GM18858 (cell line): ENCODE data around the gene FCHO1.

Experiments used
- ATAC-seq: cut with Tn5 transposase; IDR thresholded peaks from one replicate; pipeline ENCODE4 v1.9.1; 2021; ENCODE audit not compliant: unreplicated experiment

FCHO1 gene

DNA sequence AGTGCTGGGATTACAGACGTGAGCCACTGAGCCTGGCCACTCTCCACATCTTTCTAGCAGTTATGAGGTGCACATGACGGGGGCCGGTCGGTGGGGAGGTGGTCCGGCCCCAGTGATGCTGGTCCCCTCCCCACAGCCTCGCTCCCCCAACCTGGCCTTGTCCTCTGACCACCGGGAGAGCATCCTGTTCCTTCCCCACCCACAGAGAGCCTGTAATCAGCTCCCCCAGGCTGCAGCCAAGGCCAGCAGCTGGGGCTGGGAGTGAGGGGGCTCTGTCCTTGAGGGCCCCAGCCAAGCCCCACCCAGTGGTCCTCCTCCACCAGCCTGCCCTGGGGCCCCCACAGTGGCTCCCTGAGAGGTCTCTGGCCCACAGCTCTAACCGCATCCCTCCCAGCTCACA is 73.1 kb downstream of the FCHO1 start:
- ATAC-seq = no peak

DNA sequence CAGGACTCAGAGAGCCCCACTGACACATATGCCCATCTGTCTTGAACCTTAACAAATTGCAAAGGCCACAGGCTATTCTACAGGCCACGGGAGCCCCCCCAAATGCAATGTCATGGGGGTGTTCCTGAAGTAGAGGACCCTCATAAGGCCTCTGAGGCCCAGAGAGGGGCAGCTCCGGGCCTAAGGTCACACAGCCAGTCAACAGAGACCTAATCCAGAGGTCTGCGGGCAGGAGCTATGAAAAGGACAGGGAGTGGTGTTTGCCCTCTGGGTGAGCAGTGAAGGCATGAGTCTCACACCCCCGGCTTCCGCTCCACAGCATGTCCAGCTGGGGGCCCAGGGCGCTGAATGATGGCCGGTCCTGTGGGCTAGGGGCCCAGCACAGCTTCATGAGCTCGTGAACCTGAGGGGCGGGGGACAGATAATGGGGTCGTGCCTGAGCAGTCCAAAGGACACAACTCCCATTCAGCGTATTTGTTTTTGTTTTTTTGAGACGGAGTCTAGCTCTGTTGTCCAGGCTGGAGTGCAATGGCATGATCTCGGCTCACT is 75.3 kb downstream of the FCHO1 start:
- ATAC-seq = no peak

DNA sequence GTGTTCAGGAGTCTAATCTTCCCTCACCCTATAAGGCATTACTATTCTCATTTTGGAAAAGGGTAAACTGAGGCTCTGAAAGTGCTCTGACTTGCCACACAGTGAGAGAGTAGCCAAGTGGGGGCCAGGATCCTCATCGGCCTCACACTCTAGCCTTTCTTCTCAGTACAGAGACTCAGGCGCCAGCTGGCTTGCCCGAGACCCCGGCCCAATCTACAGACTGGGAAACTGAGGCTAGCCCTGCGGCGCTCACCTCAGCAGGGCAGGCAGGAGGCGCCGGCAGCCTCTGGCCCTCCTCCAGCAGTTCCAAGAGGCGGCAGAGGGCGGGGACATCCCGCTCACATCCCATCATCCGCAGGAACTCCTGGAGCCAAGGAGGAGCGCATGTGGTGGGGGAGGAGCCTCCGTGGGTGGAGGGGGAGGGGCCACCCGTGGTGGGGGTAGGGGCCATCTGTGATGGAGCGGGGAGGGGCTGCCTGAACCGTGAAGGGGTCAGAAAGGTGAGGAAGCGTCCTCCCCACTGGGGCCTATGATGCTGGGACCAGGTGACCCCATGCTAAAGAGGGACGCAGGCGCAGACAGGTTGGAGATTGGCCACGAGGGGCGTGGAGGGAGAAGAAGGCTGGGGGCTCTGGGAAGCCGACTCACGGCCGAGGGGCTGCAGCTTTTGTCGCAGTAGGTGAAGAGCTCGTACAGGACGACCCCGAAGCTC is 78.7 kb downstream of the FCHO1 start:
- ATAC-seq = no peak

DNA sequence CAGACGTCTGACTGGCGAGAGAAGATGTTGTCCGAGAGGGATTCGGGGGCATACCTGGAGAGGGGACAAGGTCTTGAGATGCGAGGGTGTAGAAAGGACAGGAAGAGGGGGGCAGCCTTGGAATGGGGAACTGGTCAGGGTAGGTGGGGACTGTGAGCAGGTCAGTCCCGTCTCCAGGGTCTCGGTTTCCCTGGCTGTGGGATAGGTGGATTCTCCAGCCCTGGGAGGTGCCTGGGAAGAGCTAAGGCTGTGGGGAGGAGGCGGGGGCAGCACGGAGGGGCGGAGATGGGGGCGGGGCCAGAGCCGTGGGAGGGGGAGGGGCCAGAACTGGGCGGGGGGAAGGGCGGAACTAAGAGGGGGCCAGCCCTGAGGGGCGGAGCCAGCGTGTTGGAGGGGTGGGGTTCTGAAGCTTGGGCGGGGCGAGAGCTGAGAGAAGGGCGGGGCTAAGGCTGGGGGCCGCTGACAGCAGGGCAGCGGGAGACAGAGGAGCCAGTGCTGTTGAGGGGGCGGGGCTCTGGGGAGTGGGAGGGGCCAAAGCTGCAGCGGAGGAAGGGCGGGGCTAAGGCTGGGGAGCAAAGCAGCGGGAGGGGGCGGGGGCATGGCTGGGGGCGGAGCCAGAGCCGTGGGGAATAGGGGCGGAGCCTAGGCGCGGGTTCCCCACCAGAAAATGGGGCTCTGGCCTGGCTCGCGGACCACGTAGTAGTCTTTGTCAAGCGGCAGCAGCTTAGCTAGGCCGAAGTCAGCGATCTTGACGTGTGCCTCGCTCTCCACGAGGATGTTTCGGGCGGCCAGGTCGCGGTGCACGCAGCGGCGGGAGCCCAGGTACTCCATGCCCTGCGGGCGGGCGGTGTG is 79.5 kb downstream of the FCHO1 start:
- ATAC-seq = no peak

DNA sequence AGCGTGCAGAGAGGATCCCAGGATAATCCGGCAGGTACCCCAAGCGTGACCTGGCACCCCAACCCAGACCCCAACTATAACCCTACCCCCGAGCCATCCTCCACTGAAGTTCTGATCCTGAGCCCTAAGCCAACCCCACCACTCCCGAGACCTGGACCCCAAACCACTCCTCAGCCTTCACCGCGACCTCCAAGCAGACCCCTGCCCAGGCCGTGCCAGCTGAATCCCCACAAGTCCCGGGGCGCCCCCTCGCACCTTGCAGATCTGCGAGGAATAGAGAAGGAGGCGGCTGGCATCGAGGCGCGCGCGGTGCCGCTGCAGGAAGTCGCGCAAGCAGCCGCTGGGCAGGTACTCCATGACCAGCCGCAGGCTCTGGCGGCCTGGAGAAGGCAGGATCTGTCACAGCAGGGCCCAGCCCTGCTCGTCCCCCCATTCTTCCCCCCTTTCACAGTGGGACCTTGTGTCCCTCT is 80.2 kb downstream of the FCHO1 start:
- ATAC-seq = no peak

DNA sequence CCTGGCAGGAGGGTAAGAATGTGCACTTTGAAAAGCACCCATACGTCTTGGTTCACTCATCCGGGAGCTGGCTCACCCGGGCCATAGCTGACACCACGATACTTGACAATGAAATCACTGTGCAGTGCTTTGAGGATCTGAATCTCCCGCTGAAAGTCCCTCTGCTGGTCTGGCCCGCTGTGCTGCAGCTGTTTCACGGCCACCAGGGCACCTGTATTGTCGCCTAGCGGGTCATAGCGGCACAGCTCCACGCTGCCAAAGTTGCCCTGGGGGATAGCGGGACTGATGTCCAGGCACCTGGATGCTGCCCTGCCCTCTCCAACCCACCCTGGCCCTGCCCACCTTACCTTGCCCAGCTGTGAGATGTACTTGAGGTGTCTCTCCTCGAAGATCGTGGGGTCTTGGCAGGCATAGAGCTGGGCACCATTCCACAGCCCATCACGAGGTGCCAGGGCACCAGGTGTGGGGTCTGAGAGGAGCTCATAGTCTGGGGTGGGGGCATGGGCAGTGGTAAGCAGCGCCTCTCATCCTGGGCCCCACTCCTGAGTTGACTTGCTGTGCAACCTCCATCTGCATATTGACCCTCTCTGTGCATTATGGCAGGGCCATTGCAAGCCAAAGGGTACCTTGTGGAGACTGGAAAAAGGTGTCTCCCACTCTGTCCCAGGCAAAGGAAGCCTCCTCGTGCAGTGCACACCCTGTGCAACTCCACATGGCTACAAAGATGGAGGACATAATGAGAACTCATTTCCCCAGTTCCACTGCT is 81.3 kb downstream of the FCHO1 start:
- ATAC-seq = no peak

DNA sequence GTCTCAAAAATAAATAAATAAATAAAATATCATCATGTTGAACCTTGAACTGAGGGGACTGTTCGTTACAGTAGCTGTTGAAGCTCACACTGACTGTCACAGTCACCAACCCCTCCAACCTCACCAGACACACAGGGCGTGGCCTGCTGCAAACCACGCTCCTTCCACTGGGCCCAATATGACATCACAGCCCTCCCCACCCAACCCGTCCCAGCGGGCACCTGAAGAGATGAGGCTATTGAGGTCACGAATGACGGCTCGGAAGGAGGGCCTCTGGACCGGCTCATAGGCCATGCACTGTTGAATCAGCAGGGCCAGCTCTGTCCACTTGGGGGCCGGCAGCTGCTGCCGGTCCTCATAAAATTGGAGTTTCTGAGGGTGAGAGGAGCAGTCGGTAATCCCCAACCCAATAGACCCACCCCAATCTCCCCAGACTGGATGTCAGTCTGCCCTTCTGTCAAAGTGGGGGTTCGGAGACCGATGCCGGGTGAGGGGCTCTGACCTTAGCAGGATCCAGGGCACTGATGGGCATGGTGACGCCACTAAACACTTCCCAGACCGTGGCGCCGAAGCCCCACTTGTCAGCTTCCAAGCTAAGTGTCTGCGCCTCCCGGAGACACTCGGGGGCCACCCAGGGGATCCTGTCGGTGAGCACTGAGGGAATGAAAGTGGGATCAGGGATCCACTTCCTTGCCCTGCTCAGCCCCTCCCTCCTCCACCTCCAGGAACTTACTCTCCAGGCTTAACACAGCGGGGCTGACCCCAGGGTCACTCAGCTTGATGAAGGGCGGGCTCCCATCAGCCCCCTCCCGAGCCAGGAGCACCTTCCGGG is 83.3 kb downstream of the FCHO1 start:
- no peak for ATAC-seq

DNA sequence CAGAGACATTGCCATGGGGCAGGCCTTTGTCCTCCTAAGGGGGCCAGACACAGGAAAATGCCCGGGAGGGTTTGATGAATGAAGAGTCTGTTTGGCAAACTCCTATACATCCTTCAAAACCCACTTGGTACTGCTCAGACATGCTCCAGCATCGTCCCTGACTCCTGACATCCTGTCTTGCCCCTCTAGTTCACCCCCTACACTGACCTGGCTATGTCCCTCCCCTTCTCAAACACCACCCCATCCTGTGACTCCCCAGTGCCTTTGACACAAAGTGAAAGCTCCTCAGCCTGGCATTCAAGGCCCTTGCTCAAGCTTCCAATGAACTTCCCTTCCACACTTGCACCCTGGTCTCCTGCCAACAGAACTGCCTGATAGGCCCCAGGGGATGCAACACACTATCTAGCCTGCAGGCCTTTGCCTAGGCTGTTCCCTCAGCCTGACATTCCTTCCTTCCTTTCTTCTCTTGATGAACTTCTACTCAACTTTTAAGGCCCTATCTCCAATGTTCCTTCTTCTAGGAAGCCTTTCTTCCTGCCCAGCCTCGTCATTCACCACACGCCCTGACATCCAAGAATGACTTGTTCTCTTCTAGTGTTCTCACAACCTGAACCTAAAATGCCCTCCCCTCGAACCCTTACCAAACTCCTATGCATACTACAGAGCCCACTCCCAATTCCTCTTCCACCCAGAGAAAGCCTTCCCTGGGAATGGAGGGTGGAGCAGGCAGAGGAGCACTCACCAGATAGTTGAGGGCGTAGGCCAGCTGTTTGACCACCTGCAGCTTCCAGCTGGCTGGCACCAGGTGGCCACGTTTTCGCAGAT is 84.1 kb downstream of the FCHO1 start:
- no peak for ATAC-seq

DNA sequence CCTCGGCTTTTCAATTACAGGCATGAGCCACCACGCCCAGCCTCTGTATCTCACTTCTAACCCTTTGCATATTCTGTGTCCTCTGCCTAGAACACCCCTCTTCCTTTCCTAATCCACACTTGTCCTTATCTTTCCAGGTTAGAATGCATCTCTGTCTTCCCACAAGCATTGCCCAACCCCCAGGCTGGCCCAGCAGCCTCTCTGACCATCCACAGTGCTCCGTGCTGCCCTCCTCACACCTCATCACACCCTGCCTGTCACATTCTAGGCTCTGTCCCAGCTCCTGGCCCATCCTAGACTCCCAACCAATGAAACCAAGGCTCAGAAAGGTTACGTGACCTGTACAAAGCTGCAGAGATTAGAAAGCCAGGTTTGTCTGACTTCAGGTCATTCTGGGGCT is 85.3 kb downstream of the FCHO1 start:
- no peak for ATAC-seq

DNA sequence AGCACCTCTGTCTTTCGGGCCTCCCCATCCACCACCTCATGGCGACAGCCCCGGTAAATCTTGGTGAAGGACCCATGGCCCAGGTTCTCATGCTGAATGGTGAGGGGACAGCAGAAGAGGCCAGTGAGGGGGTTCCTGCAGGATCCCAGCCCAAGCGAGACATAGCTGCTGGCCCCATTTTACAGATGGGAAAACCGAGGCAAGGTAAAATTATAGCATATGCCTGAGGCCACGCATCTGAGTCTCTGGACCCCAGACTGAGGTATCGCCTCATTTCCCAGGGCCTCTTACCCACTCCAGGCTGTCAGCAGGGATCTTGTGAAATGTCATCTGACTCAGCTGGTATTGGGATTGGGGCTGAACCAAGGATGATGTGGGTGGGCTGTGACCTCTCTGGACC is 86.7 kb downstream of the FCHO1 start:
- no peak for ATAC-seq
